Activated T-helper 1 cell treated with Interleukin-2 at 50 U/mL for 16 hours (primary cell): ENCODE results near the gene TYRP1.

ENCODE experiments used
- DNase-seq: peaks from one replicate; pipeline ENCODE4 v3.0.0-alpha.2; 2020; ENCODE audit warnings: low read depth

TYRP1 gene

GRCh38 chr9:12697719-12698118, 4.5 kb downstream of the TYRP1 start:
- no peak for DNase-seq

DNA sequence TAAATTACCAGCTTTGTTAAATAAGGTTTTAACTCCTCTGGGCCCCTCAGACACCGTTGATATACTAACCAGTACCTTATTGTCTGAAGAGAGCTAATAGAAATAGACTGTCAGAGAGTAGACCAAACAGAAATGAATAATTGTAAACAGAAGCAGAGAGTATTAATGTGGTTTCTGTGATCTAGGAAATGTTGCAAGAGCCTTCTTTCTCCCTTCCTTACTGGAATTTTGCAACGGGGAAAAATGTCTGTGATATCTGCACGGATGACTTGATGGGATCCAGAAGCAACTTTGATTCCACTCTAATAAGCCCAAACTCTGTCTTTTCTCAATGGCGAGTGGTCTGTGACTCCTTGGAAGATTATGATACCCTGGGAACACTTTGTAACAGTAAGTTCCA, 5.1 kb downstream of the TYRP1 start:
- no peak for DNase-seq

DNA sequence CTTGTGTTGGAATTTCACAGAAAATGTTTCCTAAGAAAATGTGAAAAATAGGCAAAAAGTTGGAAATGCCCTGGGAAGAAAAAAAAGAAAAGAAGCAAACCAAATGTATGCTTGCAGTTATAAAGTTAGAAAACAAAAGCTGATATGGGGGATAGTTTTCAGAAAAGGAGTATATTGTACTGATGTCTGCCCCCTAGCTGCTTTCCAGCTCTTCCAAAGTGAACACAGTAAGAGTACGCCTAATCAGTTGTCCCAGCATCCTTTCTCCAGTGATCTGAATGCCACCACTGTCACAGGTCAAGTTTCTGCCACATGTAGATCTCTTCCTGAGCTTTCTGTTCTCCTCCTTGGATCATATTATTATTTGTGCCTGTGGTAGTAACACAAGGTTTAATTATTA, 5.8 kb downstream of the TYRP1 start:
- DNase-seq: no peak

DNA sequence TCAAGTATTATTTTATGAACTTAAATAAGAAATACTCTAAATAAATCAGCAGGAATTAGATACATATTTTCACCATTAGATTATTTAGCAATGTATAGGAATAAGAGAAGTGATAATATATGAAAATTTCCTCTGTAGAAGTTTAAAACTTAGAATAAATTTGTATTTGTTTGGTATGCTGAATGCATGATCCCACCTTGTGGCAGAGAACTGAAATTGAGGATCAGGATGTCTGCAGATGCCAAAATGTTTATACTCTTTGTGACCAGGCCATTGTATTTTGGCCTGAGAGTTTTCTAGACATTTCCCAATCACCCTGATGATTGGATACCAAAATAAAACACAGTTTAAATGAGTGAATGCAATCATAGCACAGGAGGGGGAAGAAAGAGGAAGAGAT, 6.3 kb downstream of the TYRP1 start:
- no peak for DNase-seq

- no peak for DNase-seq
These were observed 7.9 kb downstream of the TYRP1 start for GRCh38 chr9:12701126-12701525.

GRCh38 chr9:12702160-12702758, 9.1 kb downstream of the TYRP1 start:
- no peak for DNase-seq

DNA sequence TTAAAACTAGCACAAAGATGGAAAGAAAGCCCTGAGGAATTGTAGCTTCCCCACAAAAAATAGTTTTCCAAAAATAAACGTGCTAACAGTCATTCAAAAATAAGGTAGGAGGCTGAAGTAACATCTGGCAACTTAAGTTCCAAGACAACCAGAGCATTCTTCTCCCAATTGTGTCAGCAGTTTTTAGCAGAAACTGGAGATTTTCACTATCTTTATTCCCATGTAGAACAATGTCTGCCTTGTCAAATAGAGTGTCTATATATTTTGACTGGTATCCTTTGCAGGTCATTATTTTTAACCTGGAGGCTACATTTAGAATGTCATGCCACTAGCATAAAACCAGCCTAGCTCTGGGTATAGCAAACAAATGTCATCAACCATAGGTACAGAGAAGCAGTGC, 10.8 kb downstream of the TYRP1 start:
- DNase-seq: no peak

DNA sequence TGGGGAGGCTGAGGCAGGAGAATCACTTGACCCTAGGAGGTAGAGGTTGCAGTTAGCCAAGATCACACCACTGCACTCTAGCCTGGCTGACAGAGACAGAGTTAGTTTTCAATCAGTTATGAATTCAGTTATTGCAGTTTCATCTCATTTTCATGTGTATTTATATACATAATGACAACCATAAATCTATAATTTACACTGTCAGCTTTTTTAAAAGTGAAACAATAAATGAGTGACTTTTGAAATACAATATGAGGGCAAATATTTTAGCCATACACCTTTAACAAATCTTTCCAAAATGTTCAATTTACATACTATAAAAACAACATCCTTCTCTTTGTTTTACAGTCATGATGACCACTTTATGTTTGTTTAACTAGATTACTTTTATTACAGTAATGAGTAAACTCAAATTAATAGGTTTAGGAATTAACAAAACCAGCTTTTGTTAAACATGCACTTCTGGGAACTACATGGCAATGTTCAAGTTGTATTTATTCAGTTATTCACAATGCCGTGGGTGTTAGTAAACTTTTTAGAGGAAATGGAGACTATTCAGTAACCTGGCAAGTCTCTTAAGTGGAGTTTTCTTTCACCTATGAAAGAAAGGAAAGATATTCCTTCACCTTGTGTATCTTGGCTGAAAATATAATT, 12.7 kb downstream of the TYRP1 start:
- no peak for DNase-seq

DNA sequence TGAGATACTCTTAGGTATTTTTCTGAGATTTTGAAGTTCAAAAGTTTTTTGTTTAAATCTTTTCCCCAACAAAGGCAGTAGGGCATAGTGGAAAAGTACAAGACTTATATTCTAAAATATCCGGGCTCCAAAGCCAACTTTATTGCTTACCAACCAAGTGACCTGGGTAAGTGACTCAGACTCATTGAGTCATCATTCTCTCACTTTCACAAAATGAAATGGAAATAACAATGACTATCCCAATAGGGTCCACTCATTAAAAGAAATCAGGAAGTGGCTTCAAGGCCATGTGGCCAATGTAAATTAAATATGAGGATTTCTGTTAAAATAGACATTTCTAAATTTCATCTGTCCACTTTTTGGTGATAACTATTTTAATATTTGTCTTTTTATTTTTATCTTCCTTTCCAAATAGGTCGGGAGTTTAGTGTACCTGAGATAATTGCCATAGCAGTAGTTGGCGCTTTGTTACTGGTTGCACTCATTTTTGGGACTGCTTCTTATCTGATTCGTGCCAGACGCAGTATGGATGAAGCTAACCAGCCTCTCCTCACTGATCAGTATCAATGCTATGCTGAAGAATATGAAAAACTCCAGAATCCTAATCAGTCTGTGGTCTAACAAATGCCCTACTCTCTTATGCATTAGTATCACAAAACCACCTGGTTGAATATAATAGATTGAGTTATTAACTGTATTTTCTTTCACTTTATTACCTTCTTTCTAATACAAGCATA, 15.5 kb downstream of the TYRP1 start:
- no peak for DNase-seq

DNA sequence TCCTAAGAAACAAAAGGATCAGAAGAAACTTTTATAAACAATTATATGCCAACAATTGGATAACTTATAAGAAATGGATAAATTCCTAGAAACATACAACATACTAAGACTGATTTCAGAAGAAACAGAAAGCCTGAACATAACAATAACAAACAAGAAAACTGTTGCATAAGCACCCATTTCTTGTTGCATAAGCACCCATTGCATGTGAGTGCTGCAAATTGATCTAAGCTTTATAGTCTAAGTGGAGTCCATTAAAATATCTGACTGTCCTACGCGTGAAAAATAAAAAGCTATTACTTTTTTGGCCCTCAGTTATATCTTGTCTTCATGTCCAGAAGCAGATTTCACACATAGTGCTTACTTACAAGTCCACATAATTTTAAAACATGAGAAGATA, 19.3 kb downstream of the TYRP1 start:
- DNase-seq: no peak

DNA sequence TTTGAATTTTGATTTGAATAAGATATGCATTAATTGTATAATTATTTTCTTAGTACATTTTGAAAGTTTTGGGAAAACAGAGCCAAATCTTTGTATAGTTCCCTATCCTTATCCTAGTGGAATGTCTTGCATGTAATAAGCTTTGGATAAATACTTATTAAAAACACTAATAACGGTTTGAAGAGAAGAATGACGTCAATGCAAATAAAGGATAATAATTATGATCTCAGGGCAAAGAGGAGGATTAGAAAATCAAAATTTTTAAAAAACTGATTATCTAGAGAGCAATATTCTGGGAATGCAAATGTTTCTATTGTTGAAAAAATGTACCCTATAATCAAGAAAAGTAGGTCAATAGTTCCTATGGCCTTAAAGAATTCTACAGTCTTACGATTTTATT, 22.1 kb downstream of the TYRP1 start:
- DNase-seq: no peak

DNA sequence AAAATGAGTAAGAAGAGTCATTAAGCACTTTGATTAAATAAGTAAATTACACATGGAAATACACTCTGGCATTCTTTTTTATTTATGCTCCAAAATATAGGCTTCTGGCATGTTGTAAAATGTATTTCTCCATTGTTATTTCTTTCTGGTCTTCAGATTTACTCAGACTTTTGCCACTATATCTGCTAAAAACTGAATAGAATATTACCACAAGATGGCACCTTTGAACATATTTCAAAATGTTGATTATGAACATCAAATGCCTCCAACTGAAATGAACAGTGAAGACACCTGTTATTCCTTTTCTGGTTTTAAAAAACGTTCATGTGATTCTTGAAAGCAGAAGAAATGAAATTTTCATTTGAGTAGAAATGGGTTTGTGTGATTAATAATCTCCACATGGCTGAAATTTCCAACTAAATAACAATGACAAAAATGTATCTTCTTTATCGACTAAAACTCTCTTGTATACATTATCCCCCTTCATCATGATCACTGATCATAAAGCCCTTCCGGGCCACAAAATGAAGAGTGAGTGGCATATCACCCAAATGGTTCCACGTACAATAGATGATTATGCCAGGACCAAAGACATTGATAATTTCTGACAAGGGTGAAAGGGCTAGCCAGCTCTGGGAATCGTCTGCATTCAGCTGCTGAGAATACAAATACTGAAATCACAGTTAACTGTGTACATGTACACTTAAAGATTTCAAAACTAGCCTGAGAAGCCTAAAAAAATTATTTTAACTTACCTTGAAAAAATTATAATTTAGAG, 23.8 kb downstream of the TYRP1 start:
- no peak for DNase-seq

DNA sequence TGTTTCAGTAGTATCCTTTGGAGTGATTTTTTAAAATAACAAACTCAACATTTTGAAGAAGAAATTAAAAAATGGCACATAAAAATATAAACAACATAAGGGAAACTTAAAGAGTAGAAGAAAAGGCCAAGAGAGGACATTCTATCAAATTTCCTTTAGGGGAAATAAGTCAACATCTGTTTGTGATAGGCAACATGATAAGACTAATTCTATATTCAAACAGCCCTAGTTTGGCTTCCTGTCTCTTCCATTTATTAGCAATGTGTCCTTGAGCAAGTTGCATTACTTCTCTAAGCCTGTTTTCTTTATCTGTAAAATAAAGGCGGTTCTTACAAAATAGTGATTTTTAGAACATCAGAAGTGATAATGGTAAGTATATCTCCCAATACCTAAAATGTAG, 24.7 kb downstream of the TYRP1 start:
- no peak for DNase-seq

DNA sequence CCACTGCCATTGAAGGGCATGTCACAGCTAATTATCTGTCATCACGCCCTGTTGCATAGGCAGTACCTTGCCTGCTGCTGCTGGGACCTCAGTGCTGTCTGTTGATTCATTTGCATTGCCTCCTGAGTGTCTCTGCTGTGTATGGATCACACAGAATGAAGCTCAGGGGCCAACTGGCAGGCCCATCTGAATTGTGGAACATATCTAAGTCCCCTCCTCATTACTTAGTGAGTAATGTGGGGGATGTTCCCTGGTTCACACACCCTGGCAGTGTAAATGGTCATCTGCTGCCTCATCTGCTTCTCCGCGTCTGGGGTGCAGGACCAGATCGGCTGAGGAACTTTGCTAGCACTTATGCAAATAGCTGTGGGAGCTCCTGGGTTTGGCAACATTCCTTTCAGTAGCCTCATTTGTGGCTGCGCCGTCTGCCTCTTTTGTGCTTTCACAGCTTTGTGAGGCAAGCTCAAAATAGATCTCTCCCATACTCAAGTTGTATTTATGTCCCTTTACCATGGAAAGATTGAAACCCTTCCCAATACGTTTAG, 25.4 kb downstream of the TYRP1 start:
- no peak for DNase-seq

DNA sequence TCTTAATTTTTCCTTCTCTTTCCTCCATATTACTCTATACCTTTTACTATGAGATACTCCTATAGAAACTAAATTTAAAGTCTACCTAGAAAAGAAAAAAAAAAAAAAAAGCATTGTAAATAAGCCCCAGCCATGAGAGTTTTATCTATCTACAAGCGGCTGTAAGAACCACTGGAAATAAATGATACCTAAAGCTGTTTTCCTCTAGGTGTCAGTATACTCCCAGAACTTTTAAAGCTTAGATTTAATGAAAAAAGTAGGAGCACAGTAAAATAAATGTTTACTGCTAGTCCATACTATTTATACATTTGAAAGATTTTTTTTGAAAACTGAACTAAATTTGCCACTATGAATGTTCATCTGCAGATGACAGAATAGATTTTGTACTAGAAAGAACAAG, 26.2 kb downstream of the TYRP1 start:
- DNase-seq: no peak

DNA sequence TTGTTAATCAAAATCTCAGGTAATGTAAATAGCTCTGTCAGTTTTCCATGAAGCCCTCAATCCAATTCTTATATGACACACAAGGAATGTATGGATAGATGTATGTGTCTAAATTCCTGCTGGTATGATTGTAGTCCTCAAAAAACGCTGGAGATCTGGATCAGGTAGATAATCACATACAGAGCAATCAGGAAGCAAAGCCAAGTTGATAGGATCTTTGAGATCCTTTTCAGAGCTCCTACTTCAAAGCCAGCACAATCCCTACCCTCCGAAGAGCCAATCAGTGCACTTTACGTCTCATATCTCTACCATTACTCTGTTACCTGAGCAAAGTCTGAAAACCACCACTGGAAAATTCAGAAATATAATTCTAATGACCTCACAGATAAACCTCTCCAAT, 27.4 kb downstream of the TYRP1 start:
- DNase-seq: no peak

DNA sequence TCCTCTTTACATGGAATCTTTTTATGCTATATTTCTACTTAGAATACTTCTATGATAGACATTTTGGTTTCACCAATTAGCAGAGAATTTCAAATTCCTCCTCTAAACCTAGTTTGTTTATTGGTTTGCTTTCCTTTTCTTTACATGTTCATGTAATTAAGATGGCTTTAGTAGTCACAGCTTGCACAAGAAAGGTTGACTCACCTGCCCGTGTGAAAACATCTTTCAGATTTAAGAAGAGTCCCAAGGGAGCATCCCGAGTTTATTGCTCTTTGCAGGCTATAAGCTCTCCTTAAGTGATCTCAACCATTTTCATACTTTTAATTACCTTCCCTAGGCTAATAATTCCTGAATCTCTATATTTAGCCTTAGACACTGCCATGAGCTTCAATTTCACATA, 28.9 kb downstream of the TYRP1 start:
- DNase-seq: no peak

DNA sequence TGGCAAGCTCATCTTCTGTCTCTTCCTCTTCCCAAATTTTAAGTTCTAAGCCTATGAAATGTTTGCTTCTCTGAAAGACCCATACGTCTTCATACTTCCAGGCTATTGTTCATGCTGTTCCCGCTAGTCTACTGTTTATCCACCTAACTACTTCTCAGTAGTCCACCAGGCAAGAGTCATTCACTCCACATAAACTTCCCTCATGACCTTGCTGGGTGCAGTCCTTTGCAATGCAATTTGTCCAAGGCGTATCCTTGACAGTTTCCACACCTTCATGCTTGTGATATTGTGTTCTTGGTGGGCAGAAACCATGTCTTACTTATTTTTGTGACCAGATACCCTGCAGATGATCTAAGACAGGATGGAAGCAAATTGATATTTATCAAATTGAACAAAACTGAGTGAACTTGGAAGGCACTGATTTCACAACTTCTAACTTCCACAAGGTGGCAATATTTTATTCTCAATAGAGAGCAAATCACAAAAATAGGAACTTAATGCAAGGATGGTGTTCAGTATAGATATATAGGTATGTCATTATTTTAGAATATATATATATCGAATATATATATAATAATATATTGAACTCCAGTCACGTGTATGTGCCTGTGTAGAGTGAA, 30.3 kb downstream of the TYRP1 start:
- DNase-seq: no peak

DNA sequence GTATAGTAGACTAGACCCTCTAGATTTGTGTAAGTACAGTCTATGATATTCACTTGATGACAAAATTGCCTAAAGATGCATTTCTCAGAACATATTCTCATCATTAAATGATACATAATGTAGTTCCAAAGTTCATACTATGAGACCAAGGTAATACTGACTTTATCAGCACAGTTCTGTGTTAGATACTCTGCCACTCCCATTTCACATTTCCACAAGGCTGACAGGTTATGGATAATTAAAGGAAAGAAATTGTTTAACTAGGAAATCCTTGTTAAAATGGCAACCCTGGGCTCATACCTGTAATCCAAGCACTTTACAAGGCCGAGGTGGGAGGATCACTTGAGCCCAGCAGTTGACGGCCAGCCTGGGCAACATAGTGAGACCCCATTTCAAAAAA, 33.6 kb downstream of the TYRP1 start:
- DNase-seq: no peak

GRCh38 chr9:12730198-12730597, 37.0 kb downstream of the TYRP1 start:
- no peak for DNase-seq

DNA sequence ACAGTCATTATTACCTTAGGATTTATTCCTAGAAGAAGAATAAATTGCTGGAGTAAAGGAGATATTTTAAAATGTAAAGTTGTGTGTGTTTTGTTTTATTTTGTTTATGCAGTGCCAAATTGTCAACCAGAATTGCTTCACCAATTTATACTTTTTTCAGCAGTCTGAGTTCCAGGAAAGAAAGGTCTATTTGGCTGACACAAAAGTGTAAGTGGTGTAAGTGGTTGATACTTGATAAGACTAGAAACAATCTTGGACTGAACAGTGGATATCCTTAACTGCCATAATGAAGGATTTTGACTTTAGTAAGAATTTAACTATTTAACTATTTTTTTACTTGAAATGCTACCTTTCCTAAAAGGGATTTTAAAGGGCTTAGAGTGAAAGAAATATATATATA, 37.7 kb downstream of the TYRP1 start:
- no peak for DNase-seq

- DNase-seq: no peak
These were observed 39.8 kb downstream of the TYRP1 start for GRCh38 chr9:12732971-12733370.
